Lung (tissue), 12 donors: ENCODE data around the gene NCAPG. TPM values are rescaled to one million over a fixed set of nuclear protein-coding genes. Genes with fewer than 3 reads are reported as not detected.

Experiments used
- ATAC-seq: fragments of 200-7000 bp; cut with Tn5 transposase; one replicate; pipeline ENCODE4 v1.9.1; 2020; ENCODE audit warnings: moderate number of reproducible peaks; ENCODE audit not compliant: insufficient read depth, low FRiP score
- DNase-seq, 3 donors: peaks; one replicate each; pipeline ENCODE4 v3.0.0-alpha.2; 2013 to 2017
- H3K27ac ChIP-seq, 2 donors: one replicate each; pipeline ENCODE4 v1.5.1; 2013; ENCODE audit warnings: mild to moderate bottlenecking in 2 of 2, moderate library complexity in 2 of 2, control low read depth in 1 of 2, inconsistent platforms in 1 of 2, low read depth in 1 of 2, low read length in 1 of 2
- H3K27me3 ChIP-seq, 3 donors: one replicate each; pipeline ENCODE4 v1.5.1; 2013; ENCODE audit warnings: low read length in 2 of 3; ENCODE audit not compliant: control insufficient read depth in 3 of 3, insufficient read depth in 3 of 3
- H3K36me3 ChIP-seq, 4 donors: one replicate each; pipeline ENCODE4 v1.5.1; 2013; ENCODE audit warnings: low read length in 4 of 4, mild to moderate bottlenecking in 1 of 4, moderate library complexity in 1 of 4; ENCODE audit not compliant: control insufficient read depth in 4 of 4, insufficient read depth in 4 of 4
- H3K4me1 ChIP-seq, 5 donors: one replicate each; pipeline ENCODE4 v1.5.1; 2013; ENCODE audit warnings: low read length in 5 of 5, mild to moderate bottlenecking in 2 of 5, moderate library complexity in 1 of 5; ENCODE audit not compliant: control insufficient read depth in 5 of 5, insufficient read depth in 5 of 5
- H3K4me3 ChIP-seq: one replicate; pipeline ENCODE4 v1.5.1; 2013; ENCODE audit warnings: mild to moderate bottlenecking, control low read depth, moderate library complexity
- H3K9ac ChIP-seq, 2 donors: one replicate each; pipeline ENCODE4 v1.5.1; 2013; ENCODE audit warnings: low read length in 2 of 2, control low read depth in 1 of 2; ENCODE audit not compliant: insufficient read depth in 1 of 2
- H3K9me3 ChIP-seq, 4 donors: one replicate each; pipeline ENCODE4 v1.5.1; 2013; ENCODE audit warnings: low read length in 3 of 4, mild to moderate bottlenecking in 1 of 4, moderate library complexity in 1 of 4; ENCODE audit not compliant: control insufficient read depth in 4 of 4, insufficient read depth in 3 of 4
- CTCF ChIP-seq: IDR thresholded peaks from 2 replicates; pipeline ENCODE4 v1.5.1; 2012; ENCODE audit warnings: mild to moderate bottlenecking; ENCODE audit errors: control extremely low read depth, extremely low read depth
- WGBS, 2 donors: extraction: QIAGEN DNeasy Blood & Tissue Kit; methylation state at CpG; one replicate each; pipeline ENCODE4 v1.1.7; 2013; 5-methylcytosine and 5-hydroxymethylcytosine counted together
- polyA plus RNA-seq, 2 donors: library from polyadenylated mRNA; stranded (reverse); fragments of 200-250 nt; gene quantifications; one replicate each; pipeline ENCODE4 v1.2.1, GENCODE V29; 2013
- total RNA-seq, 2 donors: library from RNA; depleted of rRNA in 1 of 2; stranded (reverse); fragments of >200 nt in 1 of 2; gene quantifications; one replicate each; pipeline ENCODE4 v1.2.1, GENCODE V29; 2014 to 2021
- donor health status: control.
- donor health status: control.
- donor health status: Bipolar disorder and iron deficiency.
- donor health status: healthy.
- donor health status: DM: yes; HTN: yes; CAD: no.

The NCAPG gene
- total and polyA plus RNA-seq, 4 donors = 0.73 to 6.0 (median 1.2) TPM

GRCh38 chr4:17771284-17771908, 39.4 kb upstream of the NCAPG start:
- Histone ChIP-seq H3K36me3 (no peaks in the 10 kb centered on the region), H3K4me3 (no peak overlapping the region), H3K27me3 (no peaks in the 10 kb centered on the region), H3K27ac (no peak overlapping the region), H3K4me1 (no peaks in the 10 kb centered on the region), H3K9me3 (peaks cover 0 to 6% (median 0%) of the 10 kb centered on the region in 4 donors), H3K9ac (no peak overlapping the region)
- WGBS, 2 donors = 56 to 75% methylated on average over 8 of the region's 8 CpGs
- ATAC-seq (no peak), DNase-seq (peak; percentile 8 to 33 (median 22))
- TF ChIP-seq CTCF = no peak

- Histone ChIP-seq H3K27ac (no peak overlapping the region), H3K9ac (no peak overlapping the region), H3K36me3 (no peaks in the 10 kb centered on the region), H3K4me3 (no peak overlapping the region), H3K27me3 (peaks cover 0 to 2% (median 0%) of the 10 kb centered on the region in 3 donors), H3K9me3 (no peaks in the 10 kb centered on the region), H3K4me1 (no peaks in the 10 kb centered on the region)
- TF ChIP-seq CTCF = no peak
- 62 to 75% methylated on average over 10 of the region's 10 CpGs for WGBS, 2 donors
- peak; percentile 45 to 66 (median 48) for DNase-seq
- ATAC-seq = no peak
Observed at GRCh38 chr4:17773135-17773698, 37.6 kb upstream of the NCAPG start.

- no peaks in the 10 kb centered on the region for H3K36me3 ChIP-seq
- H3K27ac ChIP-seq = no peak overlapping the region
- H3K4me1 ChIP-seq = peaks cover 0 to 19% (median 4%) of the 10 kb centered on the region in 5 donors
- no peak overlapping the region for H3K4me3 ChIP-seq
- ATAC-seq (no peak), DNase-seq (no peak)
- no peaks in the 10 kb centered on the region for H3K9me3 ChIP-seq
- no peak overlapping the region for H3K9ac ChIP-seq
- peaks cover 0 to 43% (median 28%) of the 10 kb centered on the region in 3 donors for H3K27me3 ChIP-seq
- WGBS, 2 donors = 77 to 99% methylated on average over 3 of the region's 3 CpGs
- TF ChIP-seq CTCF = no peak
Observed at GRCh38 chr4:17778431-17778830, 32.3 kb upstream of the NCAPG start.
